B cell (primary cell): ENCODE results near the gene BRINP2. TPM values are rescaled to one million over a fixed set of nuclear protein-coding genes. Genes with fewer than 3 reads are reported as not detected.

Experiments used
- ATAC-seq: fragments of 200-7000 bp; cut with Tn5 transposase; one replicate; pipeline ENCODE4 v1.10.0; 2021; ENCODE audit warnings: low read depth, mild to moderate bottlenecking, moderate number of reproducible peaks, moderate library complexity
- CTCF ChIA-PET: fragments of 350-600 bp; sonication (Branson Sonifier 250); formaldehyde crosslinking; loops from one replicate; lab custom pipeline; 2021; ENCODE audit warnings: antibody characterized with exemption, inconsistent platforms; lab: Charles Lee
- POLR2A ChIA-PET: fragments of 350-600 bp; sonication (Branson Sonifier 250); formaldehyde crosslinking; loops from one replicate; lab custom pipeline; 2021; ENCODE audit warnings: antibody characterized with exemption; lab: Charles Lee
- DNase-seq: peaks from one replicate; pipeline ENCODE4 v3.0.0; 2013
- H2AFZ ChIP-seq: 2 replicates; pipeline ENCODE4 v1.6.1; 2012; ENCODE audit warnings: mild to moderate bottlenecking, low read depth, low read length; ENCODE audit not compliant: insufficient read depth, poor library complexity, severe bottlenecking
- H3K27ac ChIP-seq, 2 donors: 1 replicate in 1 of 2; 2 replicates in 1 of 2; pipeline ENCODE4 v1.5.1; 2012 to 2013; ENCODE audit warnings: low read length in 2 of 2, mild to moderate bottlenecking in 2 of 2, moderate library complexity in 1 of 2
- H3K27me3 ChIP-seq, 4 experiments: fragments of 200-600 bp in 1 of 4; sonication (generic) in 1 of 4; replicated peaks in 1 of 4; 1 replicate in 2 of 4; 2 replicates in 2 of 4; pipeline versions ENCODE4 v1.6.1 to v1.7.0; 2013 to 2016; ENCODE audit warnings: low read length in 3 of 4, mild to moderate bottlenecking in 2 of 4, mixed read lengths in 1 of 4, moderate library complexity in 1 of 4; ENCODE audit not compliant: insufficient read depth in 4 of 4, control insufficient read depth in 3 of 4; ENCODE audit errors: control extremely low read depth in 1 of 4
- H3K36me3 ChIP-seq, 2 experiments: replicated peaks in 1 of 2; 1 replicate in 1 of 2; 2 replicates in 1 of 2; pipeline versions ENCODE4 v1.6.1 to v1.7.1; 2013; ENCODE audit warnings: low read length in 1 of 2; ENCODE audit not compliant: insufficient read depth in 2 of 2, control insufficient read depth in 1 of 2; ENCODE audit errors: control extremely low read depth in 1 of 2, extremely low read depth in 1 of 2
- H3K4me1 ChIP-seq, 2 donors: fragments of 200-600 bp in 1 of 2; sonication (generic) in 1 of 2; 1 replicate in 1 of 2; 2 replicates in 1 of 2; pipeline versions ENCODE4 v1.5.1 to v1.6.1; 2013 to 2017; ENCODE audit warnings: low read length in 2 of 2; ENCODE audit not compliant: control insufficient read depth in 2 of 2, insufficient read depth in 2 of 2
- H3K4me2 ChIP-seq: replicated peaks from 2 replicates; pipeline ENCODE3; 2012; ENCODE audit warnings: mild to moderate bottlenecking, low read depth, low read length; ENCODE audit not compliant: poor library complexity, severe bottlenecking
- H3K4me3 ChIP-seq, 5 experiments: fragments of 200-600 bp in 1 of 5; sonication (generic) in 1 of 5; 1 replicate in 3 of 5; 2 replicates in 2 of 5; pipeline versions ENCODE4 v1.5.1 to v1.7.0; 2011 to 2016; ENCODE audit warnings: low read length in 4 of 5, mild to moderate bottlenecking in 4 of 5, low read depth in 2 of 5, control low read depth in 1 of 5, moderate library complexity in 1 of 5; ENCODE audit not compliant: insufficient read depth in 1 of 5; ENCODE audit errors: control extremely low read depth in 1 of 5, extremely low read depth in 1 of 5
- H3K79me2 ChIP-seq: fragments of 200-600 bp; sonication (generic); one replicate; pipeline ENCODE4 v1.6.0; 2016; ENCODE audit warnings: low read length; ENCODE audit not compliant: control insufficient read depth, insufficient read depth
- H3K9ac ChIP-seq: fragments of 200-600 bp; sonication (generic); 2 replicates; pipeline ENCODE4 v1.6.1; 2017; ENCODE audit warnings: mild to moderate bottlenecking, low read length, moderate library complexity
- H3K9me3 ChIP-seq, 3 donors: one replicate each; pipeline versions ENCODE4 v1.6.1 to v1.7.1; 2013; ENCODE audit warnings: low read length in 2 of 3; ENCODE audit not compliant: control insufficient read depth in 2 of 3, insufficient read depth in 1 of 3; ENCODE audit errors: control extremely low read depth in 1 of 3
- H4K20me1 ChIP-seq: 2 replicates; pipeline ENCODE4 v1.6.0; 2012; ENCODE audit warnings: mild to moderate bottlenecking, low read length; ENCODE audit not compliant: insufficient read depth, control insufficient read depth, poor library complexity, severe bottlenecking
- H3K27ac Mint-ChIP-seq: one replicate; pipeline ENCODE4 v1.8.0; 2021; ENCODE audit warnings: mixed read lengths
- H3K27me3 Mint-ChIP-seq: one replicate; pipeline ENCODE4 v1.8.0; 2021; ENCODE audit warnings: mixed read lengths
- H3K4me1 Mint-ChIP-seq: one replicate; pipeline ENCODE4 v1.8.0; 2021; ENCODE audit warnings: mixed read lengths
- H3K4me3 Mint-ChIP-seq: one replicate; pipeline ENCODE4 v1.8.0; 2021; ENCODE audit warnings: mixed read lengths
- H3K9me3 Mint-ChIP-seq: one replicate; pipeline ENCODE4 v1.8.0; 2022; ENCODE audit warnings: mixed read lengths; ENCODE audit not compliant: insufficient read depth
- EZH2 ChIP-seq: IDR thresholded peaks from 2 replicates; pipeline ENCODE4 v1.6.1; 2012; ENCODE audit warnings: borderline replicate concordance, low read depth, mild to moderate bottlenecking, moderate library complexity, low read length; ENCODE audit not compliant: insufficient read depth, poor library complexity, severe bottlenecking
- WGBS: methylation state at CpG from one replicate; pipeline ENCODE4 v1.1.5; 2013; ENCODE audit warnings: missing lambda C conversion rate; ENCODE audit not compliant: insufficient coverage; 5-methylcytosine and 5-hydroxymethylcytosine counted together
- intact Hi-C: fragments of 100-400 bp; cut with micrococcal nuclease; formaldehyde crosslinking; loops from one replicate; pipeline ENCODE4 v1.10.0; 2022
- polyA plus RNA-seq: library from polyadenylated mRNA; depleted of rRNA; stranded (reverse); fragments of >200 nt; gene quantifications from 2 replicates; pipeline ENCODE4 v1.2.3, GENCODE V29; 2012
- total RNA-seq, 2 donors: library from RNA; stranded (reverse); fragments of 120-200 nt in 1 of 2; gene quantifications; 1 replicate in 1 of 2; 2 replicates in 1 of 2; pipeline versions ENCODE4 v1.2.3 to v1.2.4, GENCODE V29; 2013 to 2022
- TF ChIP-seq, protein P1 (sequence below): fragments of 200-600 bp; IDR thresholded peaks from one replicate; pipeline ENCODE4 v1.8.0; 2022; ENCODE audit warnings: antibody characterized with exemption, mild to moderate bottlenecking

Gene BRINP2
- total and polyA plus RNA-seq, 2 donors (not counting 1 experiment from before 2014, with no cell fraction given): not detected

DNA sequence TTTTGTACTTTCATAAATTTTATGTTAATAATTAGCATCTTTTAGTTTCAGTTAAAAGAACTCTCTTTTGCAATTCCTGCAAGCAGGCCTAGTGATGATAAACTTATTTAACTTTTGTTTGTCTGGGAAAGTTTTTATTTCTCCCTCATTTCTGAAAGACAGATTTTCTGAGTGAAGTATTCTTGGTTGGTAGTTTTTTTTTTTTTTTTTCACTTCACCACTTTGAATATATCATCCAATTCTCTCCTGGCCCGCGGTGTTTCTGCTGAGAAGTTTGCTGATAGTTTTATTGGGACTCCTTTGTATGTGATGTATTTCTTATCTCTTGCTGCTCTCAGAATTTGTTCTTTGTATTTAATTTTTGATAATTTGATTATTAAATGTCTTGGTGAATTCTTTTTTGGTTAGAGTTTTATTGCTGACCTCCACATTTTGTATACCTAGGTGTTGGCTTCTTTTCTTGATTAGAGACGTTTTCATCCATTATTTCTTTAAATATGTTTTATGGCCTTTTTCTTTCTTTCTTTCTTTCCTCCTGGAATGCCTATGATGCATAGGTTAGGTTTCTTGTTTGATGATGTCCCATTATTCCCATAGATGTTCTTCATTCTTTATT lies 45.9 kb downstream of the BRINP2 start:
- Histone ChIP-seq H3K4me3 (no peak overlapping the region), H2AFZ (no peak overlapping the region), H3K9ac (no peak overlapping the region), H3K36me3 (no peaks in the 10 kb centered on the region), H3K27ac (no peak overlapping the region), H3K27me3 (no peaks in the 10 kb centered on the region), H4K20me1 (no peaks in the 10 kb centered on the region), H3K4me1 (no peaks in the 10 kb centered on the region), H3K79me2 (no peaks in the 10 kb centered on the region), H3K4me2 (no peak overlapping the region), H3K9me3 (peaks cover 5 to 7% (median 7%) of the 10 kb centered on the region in 3 donors)
- H3K27ac Mint-ChIP-seq: no peak overlapping the region
- CTCF ChIA-PET: no interaction called here
- DNase-seq (no peak), ATAC-seq (no peak)
- POLR2A ChIA-PET: no interaction called here
- intact Hi-C loops: no loop called here
- TF ChIP-seq EZH2: no peak
- TF ChIP-seq, protein P1, sequence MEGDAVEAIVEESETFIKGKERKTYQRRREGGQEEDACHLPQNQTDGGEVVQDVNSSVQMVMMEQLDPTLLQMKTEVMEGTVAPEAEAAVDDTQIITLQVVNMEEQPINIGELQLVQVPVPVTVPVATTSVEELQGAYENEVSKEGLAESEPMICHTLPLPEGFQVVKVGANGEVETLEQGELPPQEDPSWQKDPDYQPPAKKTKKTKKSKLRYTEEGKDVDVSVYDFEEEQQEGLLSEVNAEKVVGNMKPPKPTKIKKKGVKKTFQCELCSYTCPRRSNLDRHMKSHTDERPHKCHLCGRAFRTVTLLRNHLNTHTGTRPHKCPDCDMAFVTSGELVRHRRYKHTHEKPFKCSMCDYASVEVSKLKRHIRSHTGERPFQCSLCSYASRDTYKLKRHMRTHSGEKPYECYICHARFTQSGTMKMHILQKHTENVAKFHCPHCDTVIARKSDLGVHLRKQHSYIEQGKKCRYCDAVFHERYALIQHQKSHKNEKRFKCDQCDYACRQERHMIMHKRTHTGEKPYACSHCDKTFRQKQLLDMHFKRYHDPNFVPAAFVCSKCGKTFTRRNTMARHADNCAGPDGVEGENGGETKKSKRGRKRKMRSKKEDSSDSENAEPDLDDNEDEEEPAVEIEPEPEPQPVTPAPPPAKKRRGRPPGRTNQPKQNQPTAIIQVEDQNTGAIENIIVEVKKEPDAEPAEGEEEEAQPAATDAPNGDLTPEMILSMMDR: no peak
- H3K4me1 Mint-ChIP-seq: no peaks in the 10 kb centered on the region
- peaks cover 3% of the 10 kb centered on the region for H3K9me3 Mint-ChIP-seq
- no peak overlapping the region for H3K4me3 Mint-ChIP-seq
- peaks cover 3% of the 10 kb centered on the region for H3K27me3 Mint-ChIP-seq
- no CpG with 5 or more reads among the region's 3 CpGs for WGBS

DNA sequence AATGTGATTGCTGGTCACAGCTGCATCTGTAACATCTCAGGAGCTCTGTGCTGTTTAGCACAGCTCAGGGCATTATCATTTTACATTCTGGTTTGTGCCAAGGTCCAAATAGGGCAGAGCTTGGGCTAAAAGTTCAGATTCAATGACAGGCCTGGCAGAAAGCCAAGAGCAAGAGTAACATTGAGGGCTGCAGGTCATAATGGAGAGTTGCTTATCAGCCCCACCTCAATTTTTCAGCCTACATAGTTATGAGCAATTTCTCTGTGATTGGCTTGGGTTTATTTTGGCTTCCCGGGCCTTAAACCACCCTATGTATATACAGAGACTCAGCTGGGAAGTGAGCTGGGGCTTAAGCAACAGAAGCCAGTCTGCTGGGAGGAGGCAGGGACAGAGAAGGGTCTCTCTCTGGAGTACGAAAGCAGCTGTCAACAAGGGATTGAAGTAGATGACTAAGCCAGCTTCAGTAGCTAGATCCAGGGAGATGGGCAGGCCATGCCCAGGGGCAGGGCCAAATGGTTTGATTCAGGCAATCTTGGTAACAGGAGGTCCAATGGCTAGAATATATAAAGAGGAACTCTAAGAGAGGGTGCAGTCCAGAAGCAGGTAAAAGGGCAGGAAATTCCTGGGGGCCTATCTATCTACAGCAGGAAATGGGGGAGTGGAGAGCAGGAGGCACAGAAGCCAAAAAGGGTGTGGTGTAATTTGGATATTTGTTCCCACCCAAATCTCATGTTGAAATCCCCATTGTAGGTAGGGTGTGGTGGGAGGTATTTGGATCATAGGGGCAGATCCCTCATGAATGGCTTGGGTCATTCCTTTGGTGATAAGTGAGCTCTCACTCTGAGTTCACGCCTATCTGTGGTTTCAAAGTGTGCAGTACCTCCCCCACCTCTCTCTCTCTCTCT lies 49.0 kb downstream of the BRINP2 start:
- Mint-ChIP-seq H3K4me3 (no peak overlapping the region), H3K27ac (no peak overlapping the region), H3K27me3 (peaks cover 3% of the 10 kb centered on the region), H3K9me3 (peaks cover 3% of the 10 kb centered on the region), H3K4me1 (no peaks in the 10 kb centered on the region)
- Histone ChIP-seq H2AFZ (no peak overlapping the region), H3K27ac (no peak overlapping the region), H3K36me3 (no peaks in the 10 kb centered on the region), H3K9me3 (peaks cover 5 to 7% (median 7%) of the 10 kb centered on the region in 3 donors), H3K4me2 (no peak overlapping the region), H3K79me2 (no peaks in the 10 kb centered on the region), H4K20me1 (no peaks in the 10 kb centered on the region), H3K9ac (no peak overlapping the region), H3K27me3 (no peaks in the 10 kb centered on the region), H3K4me3 (no peak overlapping the region), H3K4me1 (no peaks in the 10 kb centered on the region)
- DNase-seq (no peak), ATAC-seq (no peak)
- ChIA-PET POLR2A (no interaction called here), CTCF (no interaction called here)
- 65% methylated on average over 2 of the region's 3 CpGs for WGBS
- TF ChIP-seq EZH2: no peak
- intact Hi-C loops: no loop called here
